ENCODE data around the gene IDH2.
A peak's percentile ranks its signal among the peaks of the same experiment; 100 is the strongest.
"Not testable (repeated sequence)": the region's sequence is repeated elsewhere in the genome, so short reads cannot be mapped to it uniquely, and the experiment has no call there.

Gene IDH2

GRCh38 chr15:90084876-90085423, 17.3 kb downstream of the IDH2 start:
- no peak for DNase-seq (ENCODE audit: low read depth, low spot score)

GRCh38 chr15:90083954-90084607, 18.2 kb downstream of the IDH2 start:
- DNase-seq (ENCODE audit: low read depth, low spot score), result no peak

- DNase-seq (ENCODE audit: low read depth, low spot score), result no peak
Measured at GRCh38 chr15:90083419-90083818, 18.8 kb downstream of the IDH2 start.

- peak; percentile 32 for DNase-seq (ENCODE audit: low read depth, low spot score)
Measured at GRCh38 chr15:90082140-90082715, 20.0 kb downstream of the IDH2 start.

GRCh38 chr15:90080818-90081393, 21.4 kb downstream of the IDH2 start:
- DNase-seq (ENCODE audit: low read depth, low spot score), result no peak

GRCh38 chr15:90080458-90080755, 21.9 kb downstream of the IDH2 start:
- no peak for DNase-seq (ENCODE audit: low read depth, low spot score)

DNA sequence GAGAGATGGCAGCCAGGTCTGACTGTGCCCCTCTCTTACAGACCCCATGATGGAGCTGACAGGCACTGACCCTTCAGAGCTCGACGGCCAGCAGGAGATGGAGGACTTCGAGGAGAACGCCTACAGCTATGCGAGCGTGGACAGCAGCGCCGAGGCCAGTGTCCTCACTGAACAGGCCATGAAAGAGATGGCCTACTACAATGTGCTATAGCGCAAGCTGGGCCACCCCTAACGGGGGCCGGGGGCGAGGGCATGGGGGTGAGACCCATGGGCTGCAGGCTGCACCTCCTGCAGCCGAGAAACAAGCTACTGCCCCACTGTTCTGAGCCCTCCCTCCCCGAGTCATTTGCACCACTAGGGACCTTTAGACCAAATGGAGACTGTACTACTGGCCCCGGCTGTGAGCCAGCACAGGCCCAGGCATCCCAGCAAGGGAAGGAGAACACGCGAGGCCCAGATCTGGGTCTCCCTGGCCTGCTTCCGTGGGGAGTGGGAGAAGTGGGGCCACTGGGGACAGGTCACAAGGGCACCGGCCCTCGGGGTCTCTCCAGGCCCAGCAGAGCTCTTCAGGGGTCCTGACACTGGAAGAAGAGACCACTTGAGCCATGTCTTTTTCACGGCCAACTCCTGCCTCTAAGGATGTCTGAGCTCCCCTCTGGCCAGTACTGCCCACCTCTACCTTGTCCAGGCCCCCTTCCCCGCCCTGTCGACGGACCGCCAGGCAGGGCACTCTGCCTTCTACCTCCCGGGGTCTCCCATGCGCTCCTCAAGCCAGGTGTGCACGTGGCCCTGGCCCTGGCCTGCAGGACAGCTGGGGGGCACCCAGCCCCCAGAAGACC, 22.4 kb downstream of the IDH2 start:
- no peak for DNase-seq (ENCODE audit: low read depth, low spot score)

GRCh38 chr15:90078965-90079364, 23.3 kb downstream of the IDH2 start:
- no peak for DNase-seq (ENCODE audit: low read depth, low spot score)

DNA sequence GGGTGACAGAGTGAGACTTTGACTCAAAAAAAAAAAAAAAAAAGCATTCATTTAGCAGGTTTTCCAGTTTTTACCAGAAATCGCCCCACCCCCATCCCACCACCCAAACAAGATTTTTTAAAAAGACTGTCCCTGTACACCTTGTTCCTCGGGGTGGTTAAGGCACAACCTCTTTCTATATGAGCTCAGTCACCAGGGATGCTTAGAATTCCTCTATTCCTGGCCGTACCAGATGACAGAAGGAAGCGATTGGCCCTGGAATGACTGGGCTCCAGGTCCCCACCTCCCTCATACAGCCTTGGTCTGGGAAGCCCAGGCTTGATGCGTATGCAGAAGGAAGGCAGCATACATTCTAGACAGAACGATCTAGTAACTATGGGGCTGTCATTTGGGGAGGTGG, 25.6 kb downstream of the IDH2 start:
- no peak for DNase-seq (ENCODE audit: low read depth, low spot score)

DNA sequence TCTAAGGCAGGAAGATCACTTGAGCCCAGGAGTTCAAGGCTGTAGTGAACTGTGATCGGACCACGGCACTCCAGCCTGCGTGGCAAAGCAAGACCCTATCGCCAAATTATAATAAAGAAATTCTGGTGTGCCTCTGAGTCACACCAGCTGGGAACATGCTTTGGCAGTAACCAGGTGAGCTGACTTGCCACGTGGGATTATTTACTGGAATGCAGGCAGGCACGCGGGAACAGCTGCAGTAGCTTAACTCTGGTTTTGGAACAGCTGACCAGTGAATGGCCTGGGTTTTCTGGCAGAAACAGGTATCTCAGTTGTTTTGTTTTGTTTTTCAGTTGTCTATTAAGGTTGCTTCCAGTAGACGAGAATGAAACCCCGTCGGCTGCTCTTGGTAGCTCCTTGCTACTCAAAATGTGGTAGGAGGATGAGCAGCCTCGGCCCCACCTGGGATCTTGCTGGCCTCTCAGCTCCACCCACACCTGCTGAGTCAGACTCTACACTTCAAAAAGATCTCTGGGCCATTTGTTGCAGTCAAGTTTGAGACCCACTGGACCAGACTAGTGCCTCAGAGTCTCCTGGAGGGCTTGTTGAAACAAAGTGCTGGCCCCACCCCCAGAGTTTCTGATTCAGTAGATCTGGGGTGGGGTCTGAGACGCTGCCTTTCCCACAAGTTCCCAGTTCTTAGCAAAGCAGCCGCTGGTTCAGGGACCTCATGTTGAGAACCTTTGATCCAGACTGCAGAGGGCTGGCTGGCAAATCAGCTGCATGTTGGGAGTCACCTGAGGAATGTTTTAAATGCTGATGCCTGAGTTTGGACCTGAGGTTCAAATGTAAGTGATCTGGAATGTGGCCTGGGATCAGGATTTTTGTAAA, 26.6 kb downstream of the IDH2 start:
- peak; percentile 55 for DNase-seq (ENCODE audit: low read depth, low spot score)

DNA sequence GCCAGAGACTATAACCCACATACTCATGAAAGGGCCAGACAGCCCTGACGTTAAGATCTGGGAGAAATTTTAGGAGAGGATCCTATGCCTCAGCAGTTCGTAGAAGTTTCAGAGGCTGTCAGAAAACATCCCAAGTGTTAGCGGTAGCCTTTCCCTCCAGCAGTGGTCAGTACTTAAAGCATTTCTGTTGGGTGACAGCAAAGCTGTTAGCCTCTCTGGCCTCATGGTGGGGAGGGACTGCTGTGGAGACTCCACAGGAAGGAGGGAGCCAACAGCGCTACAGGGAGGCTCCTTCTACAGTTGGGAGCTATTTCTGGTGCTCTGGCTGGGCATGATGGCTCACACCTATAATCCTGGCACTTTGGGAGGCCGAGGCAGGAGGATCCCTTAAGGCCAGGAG, 27.4 kb downstream of the IDH2 start:
- no peak for DNase-seq (ENCODE audit: low read depth, low spot score)

GRCh38 chr15:90074023-90074422, 28.2 kb downstream of the IDH2 start:
- DNase-seq (ENCODE audit: low read depth, low spot score), result no peak

DNA sequence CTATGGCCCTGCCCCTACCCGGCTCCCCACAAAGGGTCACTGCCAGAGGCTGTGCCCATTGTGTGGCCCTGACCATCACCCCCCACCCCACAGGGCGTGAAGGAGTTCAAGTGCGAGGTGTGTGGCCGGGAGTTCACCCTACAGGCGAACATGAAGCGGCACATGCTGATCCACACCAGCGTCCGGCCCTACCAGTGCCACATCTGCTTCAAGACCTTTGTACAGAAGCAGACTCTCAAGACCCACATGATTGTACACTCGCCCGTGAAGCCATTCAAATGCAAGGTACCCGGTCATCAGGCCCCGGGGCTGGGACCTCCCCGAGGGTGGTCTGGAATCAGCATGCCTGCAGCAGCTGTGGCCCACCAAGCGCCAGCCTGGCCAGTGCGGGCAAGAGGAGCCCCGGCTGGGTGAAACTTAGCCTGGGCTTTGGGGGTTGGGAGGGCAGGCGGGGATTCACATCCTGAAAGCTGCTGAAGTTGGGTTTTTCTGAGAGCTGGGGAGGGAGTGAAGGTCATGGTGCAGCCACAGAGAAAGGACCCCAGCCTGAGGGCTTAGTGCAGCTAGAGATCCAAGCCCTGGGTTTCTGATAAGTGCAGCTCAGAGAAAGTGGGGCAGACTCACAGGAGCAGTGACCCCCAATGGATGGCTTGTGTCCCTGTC, 29.2 kb downstream of the IDH2 start:
- DNase-seq (ENCODE audit: low read depth, low spot score), result no peak

DNA sequence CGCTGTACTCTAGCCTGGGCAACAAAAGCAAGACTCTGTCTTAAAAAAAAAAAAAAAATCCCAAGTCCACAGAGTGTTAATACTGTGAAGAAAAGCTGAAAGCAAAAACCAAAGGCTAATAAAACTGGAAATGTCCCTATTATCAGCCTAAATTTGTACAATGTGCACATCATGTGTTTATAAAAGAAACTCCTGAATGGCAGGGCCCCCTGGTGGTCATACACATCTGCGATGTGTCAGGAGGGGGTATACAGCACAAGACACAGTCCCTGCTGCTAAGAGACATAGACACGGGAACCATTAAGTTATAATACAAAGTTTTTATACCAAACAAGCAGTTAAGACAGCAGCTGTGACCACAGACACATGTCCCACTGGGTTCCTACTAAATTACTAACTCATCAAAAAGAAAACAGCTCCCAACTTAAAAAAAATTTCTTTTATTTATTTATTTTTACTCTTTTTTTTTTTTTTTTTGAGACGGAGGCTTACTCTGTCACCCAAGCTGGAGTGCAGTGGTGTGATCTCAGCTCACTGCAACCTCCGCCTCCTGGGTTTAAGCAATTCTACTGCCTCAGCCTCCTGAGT, 31.0 kb downstream of the IDH2 start:
- peak; percentile 87 for DNase-seq (ENCODE audit: low read depth, low spot score)

- DNase-seq (ENCODE audit: low read depth, low spot score), result not testable (repeated sequence)
Measured at GRCh38 chr15:90070623-90071022, 31.6 kb downstream of the IDH2 start.

DNA sequence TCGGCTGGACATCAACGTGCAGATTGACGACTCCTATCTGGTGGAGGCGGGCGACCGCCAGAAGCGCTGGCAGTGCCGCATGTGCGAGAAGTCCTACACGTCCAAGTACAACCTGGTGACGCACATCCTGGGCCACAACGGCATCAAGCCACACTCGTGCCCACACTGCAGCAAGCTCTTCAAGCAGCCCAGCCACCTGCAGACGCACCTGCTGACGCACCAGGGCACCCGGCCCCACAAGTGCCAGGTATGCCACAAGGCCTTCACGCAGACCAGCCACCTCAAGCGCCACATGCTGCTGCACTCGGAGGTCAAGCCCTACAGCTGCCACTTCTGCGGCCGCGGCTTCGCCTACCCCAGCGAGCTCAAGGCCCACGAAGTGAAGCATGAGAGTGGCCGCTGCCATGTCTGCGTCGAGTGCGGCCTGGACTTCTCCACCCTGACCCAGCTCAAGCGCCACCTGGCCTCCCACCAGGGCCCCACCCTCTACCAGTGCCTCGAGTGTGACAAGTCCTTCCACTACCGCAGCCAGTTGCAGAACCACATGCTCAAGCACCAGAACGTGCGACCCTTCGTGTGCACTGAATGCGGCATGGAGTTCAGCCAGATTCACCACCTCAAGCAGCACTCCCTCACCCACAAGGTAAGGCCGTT, 34.2 kb downstream of the IDH2 start:
- DNase-seq (ENCODE audit: low read depth, low spot score), result no peak

GRCh38 chr15:90067181-90067952, 34.9 kb downstream of the IDH2 start:
- no peak for DNase-seq (ENCODE audit: low read depth, low spot score)

DNA sequence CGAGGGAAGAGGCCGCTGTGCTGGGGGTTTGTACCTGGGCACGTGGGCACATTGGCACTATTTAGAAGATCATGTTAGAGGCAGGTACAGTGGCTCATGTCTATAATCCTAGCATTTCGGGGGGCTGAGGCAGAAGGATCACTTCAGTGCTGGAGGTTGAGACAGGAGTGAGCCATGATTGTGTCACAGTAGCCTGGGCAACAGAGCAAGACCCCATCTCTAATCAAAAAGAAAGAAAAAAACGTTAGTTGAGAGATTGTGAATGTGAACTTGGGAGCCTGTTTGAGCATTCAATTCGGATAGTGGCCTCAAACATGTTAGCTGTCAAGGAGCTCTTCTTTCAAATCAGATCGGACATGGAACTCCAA, 36.6 kb downstream of the IDH2 start:
- DNase-seq (ENCODE audit: low read depth, low spot score), result no peak

All from astrocyte of the hippocampus (primary cell).